Measurements from ENCODE around the gene PLXNA2. TPM values are rescaled to one million over a fixed set of nuclear protein-coding genes. Genes with fewer than 3 reads are reported as not detected.

Gene PLXNA2
- total RNA-seq, 1 experiment from 2014 or later: 69.7 TPM

DNA sequence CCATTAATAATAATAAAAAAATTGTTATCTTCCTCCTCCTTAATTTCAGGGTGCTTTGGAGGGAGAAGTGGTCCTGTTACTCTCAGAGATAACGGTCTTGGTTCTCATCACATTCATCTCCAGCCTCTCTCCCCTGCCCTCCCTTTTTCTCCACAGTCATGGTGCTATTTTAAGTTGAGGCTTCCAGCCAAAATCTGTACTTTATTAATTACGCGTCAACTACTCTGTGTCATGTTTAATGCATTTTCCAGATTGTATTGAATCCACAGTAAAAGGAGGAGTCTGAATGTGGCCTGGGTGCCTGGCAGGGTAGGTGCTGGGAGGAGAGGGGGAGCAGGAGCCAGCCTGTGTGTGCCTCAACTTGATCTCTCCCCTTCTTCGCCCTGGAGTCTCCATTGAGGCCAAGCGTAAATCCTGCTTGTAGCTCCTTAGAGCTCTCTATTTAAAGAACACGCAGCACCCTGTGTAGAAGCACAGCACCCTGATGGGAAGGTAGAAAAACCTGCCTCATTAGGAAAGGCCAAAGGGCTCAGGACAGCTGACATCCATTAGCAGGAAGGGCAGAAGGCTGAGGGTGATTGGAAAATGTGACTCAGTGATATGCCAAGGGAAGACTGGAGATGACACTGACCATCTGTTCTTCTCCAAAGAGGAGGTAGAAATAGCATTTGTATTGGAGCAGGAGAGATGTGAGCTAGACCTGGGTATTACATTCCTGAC lies 82.4 kb downstream of the PLXNA2 start:
- ChIA-PET CTCF (interaction anchor here (0.7 to 4.9 kb wide), 18 partner anchors 10 to 147 kb away, joined by 3 to 25 read pairs (median 4); no protein-coding TSS in a partner anchor), POLR2A (interaction anchor here (0.5 to 2.1 kb wide), 7 partner anchors 10 to 83 kb away, joined by 3 to 10 read pairs (median 4); partner anchors contain the start of gene PLXNA2)
- no TSS peak for BruUV-seq (replicated peaks)
- Mint-ChIP-seq H3K9me3 (ENCODE audit: unreplicated experiment) (no peaks in the 10 kb centered on the region), H3K4me1 (ENCODE audit: insufficient read depth, unreplicated experiment) (peaks cover 41% of the 10 kb centered on the region), H3K36me3 (ENCODE audit: insufficient read depth, unreplicated experiment) (peaks cover 13% of the 10 kb centered on the region), H3K27me3 (ENCODE audit: insufficient read depth, unreplicated experiment) (no peaks in the 10 kb centered on the region), H3K4me3 (ENCODE audit: unreplicated experiment) (no peak overlapping the region), H3K27ac (ENCODE audit: low read depth, unreplicated experiment) (no peak overlapping the region)
- DNase-seq (ENCODE audit: unreplicated experiment): no peak
- intact Hi-C loops (cut with micrococcal nuclease): no loop called here
- TF ChIP-seq CTCF (IDR thresholded peaks at IDR 0.05; ENCODE audit: unreplicated experiment): no peak

DNA sequence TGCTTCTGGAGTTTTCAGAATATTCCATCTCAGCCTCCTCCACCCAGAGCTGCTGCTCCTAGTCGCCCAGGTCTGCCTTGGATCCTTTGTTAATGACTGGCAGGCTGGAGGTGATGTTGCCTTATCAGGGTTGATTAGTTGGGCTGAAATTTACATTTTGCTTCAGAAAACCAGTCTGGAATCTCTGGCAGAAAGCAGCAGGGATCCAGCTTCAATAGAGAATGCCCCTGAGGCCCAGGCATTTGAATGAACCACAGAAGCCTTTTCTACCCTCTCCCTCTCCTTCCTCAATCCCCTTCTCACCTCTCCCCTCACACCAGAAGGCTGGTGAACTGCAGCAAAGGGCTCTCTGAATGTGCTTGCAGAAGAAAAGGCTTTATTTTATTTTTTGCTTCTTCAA lies 83.2 kb downstream of the PLXNA2 start:
- no peak for DNase-seq (ENCODE audit: unreplicated experiment)
- Mint-ChIP-seq H3K4me1 (ENCODE audit: insufficient read depth, unreplicated experiment) (peaks cover 33% of the 10 kb centered on the region), H3K9me3 (ENCODE audit: unreplicated experiment) (no peaks in the 10 kb centered on the region), H3K4me3 (ENCODE audit: unreplicated experiment) (no peak overlapping the region), H3K27me3 (ENCODE audit: insufficient read depth, unreplicated experiment) (no peaks in the 10 kb centered on the region), H3K36me3 (ENCODE audit: insufficient read depth, unreplicated experiment) (peaks cover 13% of the 10 kb centered on the region), H3K27ac (ENCODE audit: low read depth, unreplicated experiment) (no peak overlapping the region)
- ChIA-PET CTCF (interaction anchor here (0.9 to 4.9 kb wide), 5 partner anchors 11 to 53 kb away, joined by 3 to 25 read pairs (median 4); no protein-coding TSS in a partner anchor), POLR2A (interaction anchor here (0.5 to 1.7 kb wide), 3 partner anchors 13 to 58 kb away, joined by 3 to 6 read pairs (median 3); no protein-coding TSS in a partner anchor)
- no peak for TF ChIP-seq CTCF (IDR thresholded peaks at IDR 0.05; ENCODE audit: unreplicated experiment)
- intact Hi-C loops (cut with micrococcal nuclease): no loop called here
- BruUV-seq (replicated peaks): no TSS peak

GRCh38 chr1:208160259-208160819 lies 83.8 kb downstream of the PLXNA2 start:
- no peak for TF ChIP-seq CTCF (IDR thresholded peaks at IDR 0.05; ENCODE audit: unreplicated experiment)
- POLR2A ChIA-PET: no interaction called here
- CTCF ChIA-PET: interaction anchor here (1.1 to 1.2 kb wide), 3 partner anchors 25 to 79 kb away, joined by 3 to 4 read pairs (median 3); no protein-coding TSS in a partner anchor
- intact Hi-C loops (cut with micrococcal nuclease): no loop called here
- H3K27ac Mint-ChIP-seq (ENCODE audit: low read depth, unreplicated experiment): no peak overlapping the region
- no peaks in the 10 kb centered on the region for H3K9me3 Mint-ChIP-seq (ENCODE audit: unreplicated experiment)
- H3K4me3 Mint-ChIP-seq (ENCODE audit: unreplicated experiment): no peak overlapping the region
- no peak for DNase-seq (ENCODE audit: unreplicated experiment)
- H3K36me3 Mint-ChIP-seq (ENCODE audit: insufficient read depth, unreplicated experiment): peaks cover 13% of the 10 kb centered on the region
- no TSS peak for BruUV-seq (replicated peaks)
- no peaks in the 10 kb centered on the region for H3K27me3 Mint-ChIP-seq (ENCODE audit: insufficient read depth, unreplicated experiment)
- H3K4me1 Mint-ChIP-seq (ENCODE audit: insufficient read depth, unreplicated experiment): peaks cover 29% of the 10 kb centered on the region

DNA sequence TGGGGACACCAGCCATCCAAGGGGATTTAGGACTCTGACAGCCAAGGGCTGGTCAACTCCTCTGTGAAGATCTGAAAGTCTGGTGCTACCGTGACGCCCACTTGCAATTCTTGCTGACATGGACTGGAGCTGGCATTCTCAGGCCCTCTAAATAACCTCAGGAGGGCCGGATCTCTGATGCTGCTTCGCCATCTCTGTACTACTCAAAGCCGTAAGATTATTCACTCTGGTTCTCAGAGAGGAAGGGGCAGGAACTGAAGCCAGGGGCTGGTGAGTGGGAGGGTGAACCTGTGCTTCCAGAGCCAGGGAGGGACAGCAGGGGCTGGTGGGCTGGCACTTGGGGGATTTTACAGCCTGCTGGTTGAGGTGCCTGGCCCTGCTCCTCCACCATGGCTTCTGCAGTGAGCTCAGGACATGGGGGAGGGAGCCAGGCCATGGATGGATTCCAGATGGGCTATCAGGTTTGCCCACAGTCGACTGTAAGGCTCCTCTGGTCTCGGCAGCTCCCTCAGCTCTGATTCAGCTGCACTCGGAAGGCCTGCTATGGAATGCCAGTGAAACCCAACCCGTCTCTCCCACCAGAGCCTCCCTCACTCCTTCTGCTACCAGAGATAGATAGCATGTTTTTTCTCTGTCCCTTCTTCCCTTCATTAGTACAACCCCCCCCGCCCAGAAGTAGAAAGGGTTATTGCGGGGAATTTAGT lies 84.5 kb downstream of the PLXNA2 start:
- H3K27me3 Mint-ChIP-seq (ENCODE audit: insufficient read depth, unreplicated experiment): no peaks in the 10 kb centered on the region
- no TSS peak for BruUV-seq (replicated peaks)
- no peak for DNase-seq (ENCODE audit: unreplicated experiment)
- no peaks in the 10 kb centered on the region for H3K9me3 Mint-ChIP-seq (ENCODE audit: unreplicated experiment)
- POLR2A ChIA-PET: interaction anchor here (0.7 to 1.7 kb wide), 3 partner anchors 9 to 85 kb away, joined by 3 to 7 read pairs (median 3); partner anchors contain the start of gene PLXNA2
- no peak overlapping the region for H3K27ac Mint-ChIP-seq (ENCODE audit: low read depth, unreplicated experiment)
- H3K4me1 Mint-ChIP-seq (ENCODE audit: insufficient read depth, unreplicated experiment): peaks cover 32% of the 10 kb centered on the region
- CTCF ChIA-PET: interaction anchor here (0.6 to 1.3 kb wide), 5 partner anchors 12 to 80 kb away, joined by 3 to 4 read pairs (median 3); no protein-coding TSS in a partner anchor
- no peak overlapping the region for H3K4me3 Mint-ChIP-seq (ENCODE audit: unreplicated experiment)
- intact Hi-C loops (cut with micrococcal nuclease): no loop called here
- no peak for TF ChIP-seq CTCF (IDR thresholded peaks at IDR 0.05; ENCODE audit: unreplicated experiment)
- H3K36me3 Mint-ChIP-seq (ENCODE audit: insufficient read depth, unreplicated experiment): peaks cover 13% of the 10 kb centered on the region
